SK-MEL-5 (cell line): ENCODE data around the gene AMH. TPM values are rescaled to one million over a fixed set of nuclear protein-coding genes. Genes with fewer than 3 reads are reported as not detected.

Experiments used
- DNase-seq: peaks from one replicate; pipeline ENCODE4 v3.0.0-alpha.2; 2016; ENCODE audit warnings: low read depth, low spot score
- in situ Hi-C: cut with HindIII; loops from 2 replicates; pipeline ENCODE4 v1.10.0; 2016; ENCODE audit warnings: low sequenced_read_pairs, high pct_unique_total_duplicates, low pct_unique_long_range_greater_than_20kb
- total RNA-seq: library from RNA; depleted of rRNA; stranded (reverse); fragments of >200 nt; shearing (Covaris generic); gene quantifications from 2 replicates; pipeline ENCODE4 v1.2.3, GENCODE V29; 2014

AMH gene
- total RNA-seq, 1 experiment from 2014 or later, result 1.5 TPM

DNA sequence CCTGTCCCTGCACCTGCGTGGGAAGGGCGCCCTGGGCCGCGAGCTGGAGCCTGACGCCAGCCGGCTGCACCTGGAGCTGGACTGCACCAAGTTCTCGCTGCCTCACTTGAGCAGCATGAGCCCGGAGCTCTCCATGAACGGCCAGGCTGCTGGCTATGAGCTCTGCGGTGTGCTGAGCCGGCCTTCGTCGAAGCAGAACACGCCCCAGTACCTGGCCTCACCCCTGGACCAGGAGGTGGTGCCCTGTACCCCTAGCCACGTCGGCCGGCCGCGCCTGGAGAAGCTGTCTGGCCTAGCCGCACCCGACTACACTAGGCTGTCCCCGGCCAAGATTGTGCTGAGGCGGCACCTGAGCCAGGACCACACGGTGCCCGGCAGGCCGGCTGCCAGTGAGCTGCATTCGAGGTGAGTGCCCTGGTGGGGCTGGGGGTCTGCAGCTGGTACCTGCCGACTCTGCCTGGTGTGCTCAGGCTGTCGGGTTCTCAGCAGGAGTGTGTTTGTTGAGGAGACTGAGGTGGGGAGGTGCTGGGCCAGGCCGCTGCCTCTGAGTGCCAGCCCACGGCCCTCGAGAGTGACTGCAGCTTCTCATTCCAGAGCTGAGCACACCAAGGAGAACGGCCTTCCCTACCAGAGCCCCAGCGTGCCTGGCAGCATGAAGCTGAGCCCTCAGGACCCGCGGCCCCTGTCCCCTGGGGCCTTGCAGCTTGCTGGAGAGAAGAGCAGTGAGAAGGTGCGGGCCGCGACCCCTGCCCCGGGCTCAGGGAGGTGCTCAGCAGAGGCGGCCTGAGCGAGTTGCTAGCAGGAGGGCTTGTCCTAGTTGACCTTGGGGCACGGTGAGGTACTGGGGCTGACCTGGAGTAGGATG, 32.5 kb upstream of the AMH start:
- in situ Hi-C loops, result no loop called here
- no peak for DNase-seq

DNA sequence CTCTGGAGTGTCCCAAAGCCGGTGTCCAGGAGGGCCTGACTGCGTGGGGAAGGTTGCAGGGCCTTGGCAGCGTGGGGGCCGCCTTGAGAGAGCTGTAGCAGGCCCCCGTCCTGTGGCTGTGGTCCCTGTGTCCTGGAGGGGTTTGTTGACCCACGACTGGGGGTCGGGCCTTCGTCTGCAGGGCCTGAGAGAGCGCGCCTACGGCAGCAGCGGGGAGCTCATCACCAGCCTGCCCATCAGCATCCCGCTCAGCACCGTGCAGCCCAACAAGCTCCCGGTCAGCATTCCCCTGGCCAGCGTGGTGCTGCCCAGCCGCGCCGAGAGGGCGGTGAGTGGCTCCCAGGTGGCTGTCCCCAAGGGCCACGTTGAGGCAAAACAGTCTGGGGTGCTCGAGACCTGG, 31.5 kb upstream of the AMH start:
- in situ Hi-C loops, result no loop called here
- DNase-seq, result no peak

- in situ Hi-C loops, result no loop called here
These were observed 29.4 kb upstream of the AMH start for GRCh38 chr19:2219726-2220125.

GRCh38 chr19:2221250-2221831, 27.8 kb upstream of the AMH start:
- in situ Hi-C loops, result no loop called here
- DNase-seq, result no peak

More at GRCh38 chr19:2219726-2220125, 29.4 kb upstream of the AMH start:
- no peak for DNase-seq

- no peak for DNase-seq
- in situ Hi-C loops, result no loop called here
These were observed 27.2 kb upstream of the AMH start for GRCh38 chr19:2221918-2222317.

GRCh38 chr19:2223391-2223790, 25.7 kb upstream of the AMH start:
- in situ Hi-C loops, result no loop called here

DNA sequence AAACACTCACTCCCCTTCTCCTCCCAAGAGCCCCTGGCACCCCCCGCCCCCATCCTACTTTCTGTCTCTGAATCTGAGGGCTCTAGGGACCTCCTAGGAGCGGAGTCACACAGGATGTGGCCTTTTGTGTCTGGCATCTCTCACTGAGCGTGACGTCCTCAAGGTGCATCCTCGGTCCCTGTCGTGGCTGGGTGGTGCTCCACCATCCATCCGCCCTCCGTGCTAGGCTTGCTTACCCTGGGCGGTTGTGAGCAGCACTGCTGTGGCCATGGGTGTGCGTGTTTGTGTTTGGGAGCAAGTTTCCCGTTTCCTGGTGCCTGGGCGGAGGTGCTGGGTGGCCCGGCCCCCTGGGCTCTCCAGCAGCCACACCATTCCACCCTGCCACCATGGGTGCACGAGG, 25.2 kb upstream of the AMH start:
- in situ Hi-C loops, result no loop called here
- no peak for DNase-seq

More at GRCh38 chr19:2223391-2223790, 25.7 kb upstream of the AMH start:
- DNase-seq, result no peak

DNA sequence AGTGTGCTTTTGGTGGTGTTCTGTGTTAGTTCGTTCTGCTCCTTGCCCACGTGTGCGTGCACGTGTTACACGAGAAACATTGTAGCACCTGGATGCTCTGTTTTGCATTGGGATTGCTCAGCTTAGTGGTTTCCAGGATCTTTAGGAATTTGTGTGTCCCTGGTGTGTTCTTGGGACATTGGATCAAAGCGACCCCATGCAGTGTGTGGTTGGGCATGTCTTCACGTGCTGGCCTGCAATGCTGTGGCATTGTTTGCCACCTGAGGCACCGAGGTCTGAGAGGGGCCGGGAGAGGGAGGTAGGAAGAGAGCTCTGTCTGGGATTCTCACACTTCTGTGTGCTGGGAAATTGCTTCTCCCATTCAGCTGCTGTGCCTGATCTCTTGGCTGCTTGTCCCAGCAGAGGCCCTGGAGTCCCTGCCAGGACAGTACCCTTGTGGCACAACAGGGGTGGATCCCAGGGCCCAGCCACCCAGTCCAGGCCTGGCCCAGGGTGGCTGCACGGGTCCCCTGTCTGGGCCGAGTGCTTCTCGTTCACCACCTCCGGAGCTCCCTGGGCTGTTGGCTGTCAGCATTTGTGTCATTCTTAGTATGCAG, 24.3 kb upstream of the AMH start:
- no peak for DNase-seq
- in situ Hi-C loops, result no loop called here

- no peak for DNase-seq
- in situ Hi-C loops, result no loop called here
These were observed 23.6 kb upstream of the AMH start for GRCh38 chr19:2225415-2226050.

DNA sequence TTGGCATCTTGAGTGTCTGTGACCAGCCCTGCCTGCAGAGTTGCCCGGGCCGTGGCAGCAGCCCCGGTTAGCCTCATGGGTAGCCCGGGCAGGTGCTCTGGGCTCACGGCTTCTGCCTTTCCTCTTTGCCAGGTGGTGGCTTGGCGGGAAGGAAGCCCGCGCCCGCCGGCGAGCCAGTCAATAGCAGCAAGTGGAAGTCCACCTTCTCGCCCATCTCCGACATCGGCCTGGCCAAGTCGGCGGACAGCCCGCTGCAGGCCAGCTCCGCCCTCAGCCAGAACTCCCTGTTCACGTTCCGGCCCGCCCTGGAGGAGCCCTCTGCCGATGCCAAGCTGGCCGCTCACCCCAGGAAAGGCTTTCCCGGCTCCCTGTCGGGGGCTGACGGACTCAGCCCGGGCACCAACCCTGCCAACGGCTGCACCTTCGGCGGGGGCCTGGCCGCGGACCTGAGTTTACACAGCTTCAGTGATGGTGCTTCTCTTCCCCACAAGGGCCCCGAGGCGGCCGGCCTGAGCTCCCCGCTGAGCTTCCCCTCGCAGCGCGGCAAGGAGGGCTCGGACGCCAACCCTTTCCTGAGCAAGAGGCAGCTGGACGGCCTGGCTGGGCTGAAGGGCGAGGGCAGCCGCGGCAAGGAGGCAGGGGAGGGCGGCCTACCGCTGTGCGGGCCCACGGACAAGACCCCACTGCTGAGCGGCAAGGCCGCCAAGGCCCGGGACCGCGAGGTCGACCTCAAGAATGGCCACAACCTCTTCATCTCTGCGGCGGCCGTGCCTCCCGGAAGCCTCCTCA, 22.9 kb upstream of the AMH start:
- in situ Hi-C loops, result no loop called here
- DNase-seq, result no peak

DNA sequence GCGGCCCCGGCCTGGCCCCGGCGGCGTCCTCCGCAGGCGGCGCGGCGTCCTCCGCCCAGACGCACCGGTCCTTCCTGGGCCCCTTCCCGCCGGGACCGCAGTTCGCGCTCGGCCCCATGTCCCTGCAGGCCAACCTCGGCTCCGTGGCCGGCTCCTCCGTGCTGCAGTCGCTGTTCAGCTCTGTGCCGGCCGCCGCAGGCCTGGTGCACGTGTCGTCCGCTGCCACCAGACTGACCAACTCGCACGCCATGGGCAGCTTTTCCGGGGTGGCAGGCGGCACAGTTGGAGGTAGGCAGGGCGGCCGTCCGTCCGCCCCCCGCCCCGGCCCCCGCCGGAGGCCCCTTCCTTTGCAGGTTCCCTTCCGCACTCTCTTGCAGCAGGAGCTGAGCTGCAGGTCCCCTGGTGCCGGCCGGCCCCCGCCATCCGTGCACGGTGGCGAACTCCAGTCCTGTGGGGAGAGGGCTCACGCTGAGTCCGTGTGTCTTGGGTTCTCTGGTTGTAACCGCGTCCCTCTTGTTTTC, 22.2 kb upstream of the AMH start:
- in situ Hi-C loops, result no loop called here
- DNase-seq, result no peak

DNA sequence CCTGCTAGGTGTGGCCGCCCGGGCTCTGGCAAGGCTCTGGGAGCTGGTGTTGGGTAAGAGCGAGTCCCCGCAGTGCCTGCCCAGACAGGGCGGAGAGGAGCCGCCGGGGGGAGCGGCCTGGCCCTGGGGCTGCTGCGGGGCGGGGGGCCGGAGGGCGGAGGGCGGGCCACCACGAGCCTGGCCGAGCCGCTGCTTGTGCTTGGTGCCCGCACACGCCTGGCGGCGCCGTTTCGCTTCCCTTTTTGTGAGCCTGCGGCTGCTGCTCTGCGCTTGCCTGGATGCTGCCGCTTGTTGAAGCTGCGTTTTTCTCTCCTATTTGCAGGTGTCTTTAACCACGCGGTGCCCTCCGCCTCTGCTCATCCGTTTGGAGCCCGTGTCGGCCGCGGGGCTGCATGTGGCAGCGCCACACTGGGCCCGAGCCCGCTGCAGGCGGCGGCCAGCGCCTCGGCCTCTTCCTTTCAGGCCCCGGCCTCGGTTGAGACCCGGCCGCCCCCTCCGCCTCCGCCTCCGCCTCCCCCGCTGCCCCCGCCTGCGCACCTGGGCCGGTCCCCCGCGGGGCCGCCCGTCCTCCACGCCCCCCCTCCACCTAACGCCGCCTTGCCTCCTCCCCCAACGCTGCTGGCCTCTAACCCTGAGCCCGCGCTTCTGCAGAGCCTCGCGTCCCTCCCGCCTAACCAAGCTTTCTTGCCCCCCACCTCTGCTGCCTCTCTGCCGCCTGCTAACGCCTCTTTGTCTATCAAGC, 21.5 kb upstream of the AMH start:
- no peak for DNase-seq
- in situ Hi-C loops, result no loop called here

- in situ Hi-C loops, result no loop called here
- no peak for DNase-seq
These were observed 20.7 kb upstream of the AMH start for GRCh38 chr19:2228157-2229030.

DNA sequence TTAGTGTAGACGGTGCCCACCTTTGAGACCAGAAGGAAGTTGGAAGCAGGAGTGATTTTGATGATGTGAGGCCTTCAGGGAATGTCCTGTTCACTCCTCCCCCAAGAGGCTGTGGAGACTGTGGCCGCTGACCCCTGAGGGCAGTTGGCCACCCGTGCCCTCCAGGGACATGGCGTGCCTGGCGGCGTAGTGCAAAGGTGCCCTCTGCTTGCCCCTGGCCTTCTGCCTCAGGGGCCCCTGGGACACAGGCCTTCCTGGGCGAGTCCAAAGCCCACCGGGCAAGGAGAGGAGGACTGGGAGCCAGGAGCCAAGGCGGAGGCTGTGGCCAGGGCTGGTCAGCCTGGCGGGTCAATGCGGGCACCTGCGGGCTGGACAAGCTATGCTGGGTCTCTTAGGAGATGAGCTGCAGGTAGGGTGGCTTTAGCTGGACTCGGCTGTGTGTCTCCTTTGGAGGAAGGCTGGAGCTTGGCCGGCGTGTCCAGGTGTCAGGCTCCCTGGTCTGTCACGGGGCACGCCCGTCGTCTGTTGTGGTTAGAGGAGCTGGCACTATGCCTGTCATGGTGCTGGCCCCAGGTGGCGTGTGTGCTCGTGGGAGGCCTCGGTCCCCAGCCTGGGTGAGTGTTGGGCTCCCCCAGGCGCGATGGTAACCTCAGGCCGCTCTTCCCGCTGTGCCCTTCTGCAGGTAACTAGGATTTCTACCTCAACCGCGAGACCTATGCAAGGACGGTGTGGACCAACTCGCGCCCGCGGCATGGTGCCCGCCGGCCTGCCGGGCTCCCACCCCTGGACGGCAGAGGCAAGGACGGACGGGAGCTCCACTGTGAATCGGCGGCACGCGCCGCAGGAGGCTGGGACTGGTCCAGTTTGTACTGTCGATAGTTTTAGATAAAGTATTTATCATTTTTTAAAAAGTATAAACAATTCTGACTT, 19.8 kb upstream of the AMH start:
- DNase-seq, result no peak
- in situ Hi-C loops, result no loop called here

DNA sequence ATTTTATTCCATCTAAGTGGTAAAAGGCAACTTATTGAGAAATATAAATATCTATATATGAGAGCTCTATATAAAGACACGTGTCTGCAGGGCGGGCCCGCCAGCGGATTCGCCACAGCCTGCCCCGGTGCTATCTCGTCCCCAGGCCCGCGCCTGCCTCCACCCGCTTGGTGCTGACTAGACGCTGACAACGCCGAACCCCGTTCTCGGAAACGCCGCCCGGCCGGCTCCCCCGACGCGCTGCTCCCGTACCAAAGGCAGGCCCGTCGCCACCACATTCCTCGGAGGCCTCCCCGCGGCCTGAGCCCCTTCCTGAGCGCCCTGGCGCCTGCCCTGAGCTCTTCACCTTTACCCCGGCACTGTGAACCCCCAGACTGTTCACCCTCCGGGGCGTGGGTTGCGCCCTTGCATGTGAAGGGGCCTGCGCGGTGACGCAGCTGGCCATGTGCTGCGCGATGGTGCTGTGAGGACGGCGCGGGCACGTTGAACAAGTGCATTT, 19.0 kb upstream of the AMH start:
- no peak for DNase-seq
- in situ Hi-C loops, result no loop called here
